CD14-positive monocyte (primary cell): ENCODE results near the gene PKNOX2. TPM values are rescaled to one million over a fixed set of nuclear protein-coding genes. Genes with fewer than 3 reads are reported as not detected.

ENCODE experiments used
- DNase-seq, 3 donors: peaks; one replicate each; pipeline ENCODE4 v3.0.0-alpha.2; 2011 to 2022
- H2AFZ ChIP-seq: 2 replicates; pipeline ENCODE4 v1.6.0; 2012; ENCODE audit warnings: mild to moderate bottlenecking, low read depth, low read length, inconsistent platforms; ENCODE audit not compliant: insufficient read depth, poor library complexity, severe bottlenecking
- H3K27ac ChIP-seq, 2 donors: 1 replicate in 1 of 2; 2 replicates in 1 of 2; pipeline ENCODE4 v1.5.1; 2012 to 2013; ENCODE audit warnings: low read length in 2 of 2, control low read depth in 1 of 2, inconsistent platforms in 1 of 2, low read depth in 1 of 2, mild to moderate bottlenecking in 1 of 2
- H3K27me3 ChIP-seq, 2 donors: one replicate each; pipeline versions ENCODE4 v1.6.0 to v1.6.1; 2011 to 2013; ENCODE audit warnings: low read length in 2 of 2; ENCODE audit not compliant: control insufficient read depth in 2 of 2, insufficient read depth in 2 of 2
- H3K36me3 ChIP-seq, 2 donors: replicated peaks in 1 of 2; 1 replicate in 1 of 2; 2 replicates in 1 of 2; pipeline versions ENCODE4 v1.5.1 to v1.6.1; 2012 to 2013; ENCODE audit warnings: low read length in 2 of 2, control low read depth in 1 of 2, inconsistent platforms in 1 of 2, mild to moderate bottlenecking in 1 of 2; ENCODE audit not compliant: insufficient read depth in 2 of 2, control insufficient read depth in 1 of 2
- H3K4me1 ChIP-seq, 2 donors: 1 replicate in 1 of 2; 2 replicates in 1 of 2; pipeline versions ENCODE4 v1.5.1 to v1.6.1; 2012 to 2013; ENCODE audit warnings: low read length in 2 of 2, control low read depth in 1 of 2, inconsistent platforms in 1 of 2, mild to moderate bottlenecking in 1 of 2, moderate library complexity in 1 of 2; ENCODE audit not compliant: insufficient read depth in 2 of 2, control insufficient read depth in 1 of 2
- H3K4me2 ChIP-seq: replicated peaks from 2 replicates; pipeline ENCODE3; 2012; ENCODE audit warnings: low read length, moderate library complexity, mild to moderate bottlenecking; ENCODE audit not compliant: poor library complexity, severe bottlenecking; ENCODE audit errors: extremely low read depth
- H3K4me3 ChIP-seq, 3 experiments: fragments of 200-600 bp in 1 of 3; sonication (generic) in 1 of 3; replicated peaks in 1 of 3; 1 replicate in 2 of 3; 2 replicates in 1 of 3; pipeline ENCODE4 v1.5.1; 2011 to 2013; ENCODE audit warnings: low read length in 3 of 3, mild to moderate bottlenecking in 3 of 3, control low read depth in 2 of 3, low read depth in 2 of 3, inconsistent platforms in 1 of 3, moderate library complexity in 1 of 3
- H3K79me2 ChIP-seq: 2 replicates; pipeline ENCODE4 v1.6.0; 2012; ENCODE audit warnings: mild to moderate bottlenecking, control low read depth, inconsistent platforms, low read length, moderate library complexity; ENCODE audit not compliant: insufficient read depth
- H3K9ac ChIP-seq: 2 replicates; pipeline ENCODE4 v1.6.0; 2017; ENCODE audit warnings: low read length, mild to moderate bottlenecking; ENCODE audit not compliant: insufficient read depth, poor library complexity, severe bottlenecking
- H3K9me3 ChIP-seq, 2 donors: replicated peaks in 1 of 2; 1 replicate in 1 of 2; 2 replicates in 1 of 2; pipeline versions ENCODE4 v1.5.1 to v1.6.1; 2012 to 2013; ENCODE audit warnings: low read length in 2 of 2, control low read depth in 1 of 2; ENCODE audit not compliant: control insufficient read depth in 1 of 2, insufficient read depth in 1 of 2
- H4K20me1 ChIP-seq: 2 replicates; pipeline ENCODE4 v1.6.0; 2012; ENCODE audit warnings: mild to moderate bottlenecking, low read length, control low read depth, moderate library complexity; ENCODE audit not compliant: insufficient read depth
- H3K27ac Mint-ChIP-seq, 7 donors: one replicate each; pipeline ENCODE4 v1.8.0; 2020; ENCODE audit warnings: mild to moderate bottlenecking in 7 of 7, mixed read lengths in 7 of 7, moderate library complexity in 6 of 7, inconsistent platforms in 2 of 7
- H3K27me3 Mint-ChIP-seq, 3 donors: one replicate each; pipeline ENCODE4 v1.8.0; 2021 to 2022; ENCODE audit warnings: low read depth in 3 of 3, mild to moderate bottlenecking in 3 of 3, mixed read lengths in 3 of 3, moderate library complexity in 3 of 3, inconsistent platforms in 1 of 3
- H3K36me3 Mint-ChIP-seq, 2 donors: one replicate each; pipeline ENCODE4 v1.8.0; 2020; ENCODE audit warnings: mixed read lengths in 2 of 2, inconsistent platforms in 1 of 2, mild to moderate bottlenecking in 1 of 2
- H3K4me1 Mint-ChIP-seq: one replicate; pipeline ENCODE4 v1.8.0; 2020; ENCODE audit warnings: mild to moderate bottlenecking, mixed read lengths
- H3K4me3 Mint-ChIP-seq, 2 donors: one replicate each; pipeline ENCODE4 v1.8.0; 2020; ENCODE audit warnings: mild to moderate bottlenecking in 2 of 2, mixed read lengths in 2 of 2, moderate library complexity in 1 of 2
- H3K9me3 Mint-ChIP-seq, 7 donors: one replicate each; pipeline ENCODE4 v1.8.0; 2020 to 2022; ENCODE audit warnings: mixed read lengths in 7 of 7, mild to moderate bottlenecking in 6 of 7, moderate library complexity in 6 of 7, inconsistent platforms in 2 of 7
- CTCF ChIP-seq: fragments of 200-600 bp; IDR thresholded peaks from one replicate; pipeline ENCODE4 v1.8.0; 2022; ENCODE audit warnings: antibody characterized with exemption, mild to moderate bottlenecking
- WGBS: methylation state at CpG from one replicate; pipeline ENCODE4 v1.1.5; 2013; ENCODE audit warnings: missing lambda C conversion rate; ENCODE audit not compliant: insufficient coverage; 5-methylcytosine and 5-hydroxymethylcytosine counted together
- intact Hi-C, 2 donors: fragments of 100-400 bp; cut with micrococcal nuclease; formaldehyde crosslinking; loops; one replicate each; pipeline versions ENCODE4 v1.15.0 to v1.15.1; 2023
- polyA plus RNA-seq, 3 donors: library from polyadenylated mRNA; depleted of rRNA in 1 of 3; unstranded in 2 of 3; stranded (reverse) in 1 of 3; fragments of 300-500 nt in 2 of 3; fragments of >200 nt in 1 of 3; fragmentation: Illumina TruSeq in 2 of 3; gene quantifications; 1 replicate in 2 of 3; 2 replicates in 1 of 3; pipeline ENCODE4 v1.2.3, GENCODE V29; 2012 to 2021

The PKNOX2 gene
- polyA plus RNA-seq, 3 donors: not detected

GRCh38 chr11:125333354-125334073 lies 169.0 kb downstream of the PKNOX2 start:
- Histone ChIP-seq H3K9me3 (no peaks in the 10 kb centered on the region), H4K20me1 (no peaks in the 10 kb centered on the region), H2AFZ (no peak overlapping the region), H3K4me3 (no peak overlapping the region), H3K27ac (no peak overlapping the region), H3K36me3 (no peaks in the 10 kb centered on the region), H3K4me1 (no peaks in the 10 kb centered on the region), H3K4me2 (no peak overlapping the region), H3K27me3 (no peaks in the 10 kb centered on the region), H3K79me2 (no peaks in the 10 kb centered on the region), H3K9ac (no peak overlapping the region)
- TF ChIP-seq CTCF: no peak
- Mint-ChIP-seq H3K27me3 (peaks cover 11 to 15% (median 13%) of the 10 kb centered on the region in 3 donors), H3K27ac (no peak overlapping the region), H3K4me3 (no peak overlapping the region), H3K9me3 (no peaks in the 10 kb centered on the region), H3K36me3 (no peaks in the 10 kb centered on the region), H3K4me1 (no peaks in the 10 kb centered on the region)
- intact Hi-C loops: no loop called here
- WGBS: no CpG with 5 or more reads among the region's 7 CpGs
- DNase-seq: no peak

- no peak overlapping the region for H3K9ac ChIP-seq
These were observed 170.6 kb downstream of the PKNOX2 start for GRCh38 chr11:125335106-125335505.

More at GRCh38 chr11:125335106-125335505, 170.6 kb downstream of the PKNOX2 start:
- H3K27ac ChIP-seq: no peak overlapping the region
- no peak overlapping the region for H3K27ac Mint-ChIP-seq
- H3K4me3 Mint-ChIP-seq: no peak overlapping the region
- no peaks in the 10 kb centered on the region for H4K20me1 ChIP-seq
- WGBS: 93% methylated on average over 3 of the region's 5 CpGs
- no peak for DNase-seq
- intact Hi-C loops: no loop called here
- no peaks in the 10 kb centered on the region for H3K9me3 ChIP-seq
- no peaks in the 10 kb centered on the region for H3K27me3 ChIP-seq
- H2AFZ ChIP-seq: no peak overlapping the region
- H3K36me3 Mint-ChIP-seq: no peaks in the 10 kb centered on the region
- no peaks in the 10 kb centered on the region for H3K36me3 ChIP-seq
- H3K79me2 ChIP-seq: no peaks in the 10 kb centered on the region
- no peaks in the 10 kb centered on the region for H3K4me1 Mint-ChIP-seq
- no peak for TF ChIP-seq CTCF
- H3K4me3 ChIP-seq: no peak overlapping the region
- H3K4me1 ChIP-seq: no peaks in the 10 kb centered on the region
- H3K27me3 Mint-ChIP-seq: peaks cover 8 to 11% (median 8%) of the 10 kb centered on the region in 3 donors
- H3K4me2 ChIP-seq: no peak overlapping the region
- no peaks in the 10 kb centered on the region for H3K9me3 Mint-ChIP-seq
